Gastrocnemius medialis (tissue), 4 donors: ENCODE results near the gene ERCC6.

Experiments
- CTCF ChIP-seq, 5 experiments: fragments of 450-650 bp in 3 of 5; fragments of 200-600 bp in 2 of 5; sonication (generic) in 2 of 5; IDR thresholded peaks in 4 of 5; conservative IDR thresholded peaks in 1 of 5; 1 replicate in 4 of 5; 2 replicates in 1 of 5; pipeline ENCODE4 v1.5.1; 2016 to 2019; ENCODE audit warnings: antibody characterized with exemption in 5 of 5, mild to moderate bottlenecking in 3 of 5, moderate library complexity in 3 of 5
- POLR2A ChIP-seq, 2 donors: fragments of 450-650 bp; IDR thresholded peaks; one replicate each; pipeline ENCODE4 v1.6.1; 2017; ENCODE audit warnings: antibody characterized with exemption in 2 of 2, mild to moderate bottlenecking in 2 of 2, moderate library complexity in 2 of 2

- TF ChIP-seq CTCF (IDR thresholded peaks at IDR 0.05 in 4 of 5, conservative IDR thresholded peaks at IDR 0.05 in 1 of 5), result no peak
- TF ChIP-seq POLR2A (IDR thresholded peaks at IDR 0.05), result no peak
Measured at GRCh38 chr10:49516216-49516970, 22.5 kb downstream of the ERCC6 start.
